Omental fat pad (tissue), 4 donors: ENCODE data around the gene MMP15. TPM values are rescaled to one million over a fixed set of nuclear protein-coding genes. Genes with fewer than 3 reads are reported as not detected.

ENCODE experiments used
- ATAC-seq: fragments of 150-250 bp; one replicate; pipeline ENCODE4 v1.9.1; 2016; ENCODE audit warnings: mild to moderate bottlenecking, moderate library complexity; ENCODE audit not compliant: low FRiP score
- DNase-seq: peaks from one replicate; pipeline ENCODE4 v3.0.0-alpha.2; 2019; ENCODE audit warnings: low spot score
- CTCF ChIP-seq, 3 donors: fragments of 450-650 bp; IDR thresholded peaks; one replicate each; pipeline ENCODE4 v1.5.1; 2016 to 2017; ENCODE audit warnings: antibody characterized with exemption in 3 of 3, mild to moderate bottlenecking in 3 of 3, moderate library complexity in 2 of 3
- total RNA-seq, 4 donors: library from RNA; depleted of rRNA; stranded (reverse); fragments of >200 nt; gene quantifications; one replicate each; pipeline ENCODE4 v1.1.0, GENCODE V29; 2016

The MMP15 gene
- total RNA-seq, 4 donors from 2014 or later = 5.5 to 15.2 (median 14.4) TPM

DNA sequence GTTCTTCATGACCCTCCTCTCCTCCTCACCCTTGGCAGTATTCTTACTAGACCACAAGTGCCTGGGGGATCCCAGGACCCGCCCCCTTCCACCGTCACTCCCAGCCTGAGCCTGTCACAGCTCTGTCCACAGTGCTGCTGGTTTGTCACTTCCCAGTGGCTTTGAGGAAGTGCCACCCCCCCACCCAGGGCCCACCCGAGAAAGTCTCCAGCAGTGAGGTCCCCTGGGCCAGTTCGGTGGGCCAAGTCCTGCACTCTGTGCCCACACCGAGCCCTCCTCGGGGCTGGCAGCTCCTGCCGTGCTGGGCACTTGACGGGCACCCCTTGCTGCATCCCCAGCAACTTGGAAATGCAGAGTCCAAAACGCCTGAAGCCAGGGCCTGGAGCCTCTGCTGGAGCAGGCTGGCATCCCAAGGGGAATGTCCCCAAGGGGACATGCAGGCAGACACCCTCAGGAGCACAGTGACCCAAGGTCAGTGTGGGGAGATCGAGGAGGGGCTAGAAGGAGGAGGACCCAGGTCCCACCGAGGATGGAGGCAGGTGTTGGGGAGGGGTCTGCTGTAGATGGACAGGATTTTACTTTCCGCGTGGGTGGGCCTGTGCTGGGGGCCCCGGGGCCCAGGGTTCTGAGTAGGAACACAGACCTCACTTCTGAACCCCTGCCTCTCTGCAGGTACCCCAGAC, 15.5 kb downstream of the MMP15 start:
- no peak for TF ChIP-seq CTCF (IDR thresholded peaks at IDR 0.05)
- ATAC-seq = no peak
- no peak for DNase-seq

DNA sequence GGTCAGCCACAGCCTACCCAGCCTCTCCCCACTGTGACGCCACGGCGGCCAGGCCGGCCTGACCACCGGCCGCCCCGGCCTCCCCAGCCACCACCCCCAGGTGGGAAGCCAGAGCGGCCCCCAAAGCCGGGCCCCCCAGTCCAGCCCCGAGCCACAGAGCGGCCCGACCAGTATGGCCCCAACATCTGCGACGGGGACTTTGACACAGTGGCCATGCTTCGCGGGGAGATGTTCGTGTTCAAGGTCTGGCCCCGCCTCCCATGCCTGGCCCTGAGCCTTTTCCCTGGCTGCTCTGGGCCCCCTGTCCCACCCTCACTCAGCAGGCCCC, 16.0 kb downstream of the MMP15 start:
- TF ChIP-seq CTCF (IDR thresholded peaks at IDR 0.05) = no peak
- no peak for DNase-seq
- no peak for ATAC-seq

DNA sequence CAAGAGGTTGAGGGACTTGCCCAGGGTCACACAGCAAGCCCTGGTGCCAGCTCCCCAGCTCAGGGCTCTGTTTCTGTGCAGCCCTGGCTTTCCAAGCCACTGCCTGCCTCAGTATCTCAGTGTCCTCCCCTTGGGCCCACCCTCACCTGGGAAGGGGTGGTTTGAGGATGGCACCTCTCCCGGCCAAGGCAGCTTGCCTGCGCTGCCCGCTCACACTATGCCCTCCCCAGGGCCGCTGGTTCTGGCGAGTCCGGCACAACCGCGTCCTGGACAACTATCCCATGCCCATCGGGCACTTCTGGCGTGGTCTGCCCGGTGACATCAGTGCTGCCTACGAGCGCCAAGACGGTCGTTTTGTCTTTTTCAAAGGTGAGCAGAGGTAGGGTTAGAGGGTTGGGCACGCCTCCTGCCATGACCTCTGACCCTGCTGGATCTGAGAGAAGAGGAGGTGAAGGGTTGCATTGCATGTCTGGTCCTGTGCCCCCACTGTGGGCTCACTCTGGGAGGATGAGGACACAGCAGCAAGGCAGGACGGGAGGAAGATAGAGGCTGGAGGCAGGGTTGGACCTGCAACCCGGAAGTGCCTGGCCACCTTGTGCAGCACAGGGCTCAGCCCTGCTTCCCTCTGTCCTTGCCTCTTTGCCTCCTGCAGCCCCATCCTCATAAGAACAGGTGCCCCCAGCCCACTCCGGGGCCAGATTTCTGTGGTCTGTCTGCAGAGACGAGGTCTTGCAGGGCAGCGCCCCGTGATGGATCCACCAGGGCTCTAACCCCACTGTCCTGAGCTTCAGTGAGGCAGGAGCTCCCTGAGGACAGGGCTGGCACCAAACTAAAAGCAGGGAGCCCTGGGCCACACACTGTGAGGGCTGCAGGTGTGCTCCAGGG, 16.7 kb downstream of the MMP15 start:
- no peak for TF ChIP-seq CTCF (IDR thresholded peaks at IDR 0.05)
- no peak for ATAC-seq
- DNase-seq = no peak

DNA sequence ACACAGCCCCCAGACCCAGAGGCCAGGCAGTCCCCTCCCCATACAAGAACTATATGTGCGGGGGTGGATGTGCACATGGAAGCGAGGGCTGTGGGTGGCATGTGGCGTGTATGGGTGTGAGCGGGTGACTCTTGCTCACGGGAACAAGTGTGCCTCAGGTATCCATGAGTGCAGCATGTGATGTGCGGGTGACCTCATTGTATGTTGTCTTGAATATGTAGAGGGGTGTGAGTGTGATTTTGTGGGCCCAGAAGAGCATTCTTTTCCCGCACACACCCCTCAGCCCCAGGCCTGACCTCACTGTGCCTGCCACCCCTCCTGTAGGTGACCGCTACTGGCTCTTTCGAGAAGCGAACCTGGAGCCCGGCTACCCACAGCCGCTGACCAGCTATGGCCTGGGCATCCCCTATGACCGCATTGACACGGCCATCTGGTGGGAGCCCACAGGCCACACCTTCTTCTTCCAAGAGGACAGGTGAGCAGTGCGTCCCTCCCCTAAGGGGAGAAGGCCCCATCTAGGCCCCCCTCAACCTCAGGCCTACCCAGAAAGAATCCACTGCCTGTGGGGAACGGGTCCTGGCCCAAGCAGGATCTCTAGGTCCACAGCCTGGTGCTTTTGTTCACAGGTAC, 17.4 kb downstream of the MMP15 start:
- DNase-seq (no peak), ATAC-seq (no peak)
- no peak for TF ChIP-seq CTCF (IDR thresholded peaks at IDR 0.05)

DNA sequence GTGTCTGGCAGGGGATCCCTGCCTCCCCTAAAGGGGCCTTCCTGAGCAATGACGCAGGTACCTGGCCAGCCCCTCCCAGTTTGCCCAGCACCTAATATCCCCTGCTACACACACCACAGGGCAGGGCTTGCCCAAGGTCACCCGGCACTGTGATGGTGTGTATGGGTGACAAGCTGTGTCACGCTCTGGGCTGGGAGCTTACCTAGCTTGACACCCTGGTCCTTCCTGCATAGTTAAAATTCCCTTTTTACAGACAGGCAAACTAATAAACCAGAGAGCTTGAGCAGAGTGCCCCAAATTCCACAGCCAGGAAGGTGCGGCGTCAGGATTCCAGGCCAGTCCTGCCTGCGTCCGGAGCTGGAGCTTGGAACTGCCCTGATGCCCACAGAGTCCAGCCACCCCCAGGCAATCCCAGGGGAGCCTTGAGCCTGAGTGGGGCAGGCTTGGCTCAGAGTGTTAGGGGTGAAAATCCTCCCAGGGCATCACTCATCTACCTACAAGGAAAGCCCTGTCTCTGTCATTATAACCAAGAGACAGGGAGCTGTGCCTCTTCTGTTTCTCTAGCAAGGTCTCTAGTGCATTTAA, 18.1 kb downstream of the MMP15 start:
- no peak for TF ChIP-seq CTCF (IDR thresholded peaks at IDR 0.05)
- ATAC-seq = no peak

GRCh38 chr16:58044266-58045019, 18.9 kb downstream of the MMP15 start:
- no peak for TF ChIP-seq CTCF (IDR thresholded peaks at IDR 0.05)
- ATAC-seq = no peak
- no peak for DNase-seq

More for the DNA sequence above, 18.1 kb downstream of the MMP15 start:
- DNase-seq = no peak
